K562 (cell line): ENCODE data around the gene TCHP. TPM values are rescaled to one million over a fixed set of nuclear protein-coding genes. Genes with fewer than 3 reads are reported as not detected.

Experiments used
- CBX1 ChIP-seq: sonication (generic); IDR thresholded peaks from 2 replicates; pipeline ENCODE4 v1.6.1; 2016; ENCODE audit warnings: antibody characterized with exemption, low read depth, mild to moderate bottlenecking
- CEBPB ChIP-seq: fragments of 450-650 bp; IDR thresholded peaks from 2 replicates; pipeline ENCODE4 v1.6.1; 2016; ENCODE audit warnings: missing genetic modification characterization, missing compliant biosample characterization
- FOXA3 ChIP-seq, 2 experiments: fragments of 450-650 bp in 1 of 2; sonication (generic) in 1 of 2; formaldehyde crosslinking; IDR thresholded peaks in 1 of 2; conservative IDR thresholded peaks in 1 of 2; 2 replicates each; pipeline versions ENCODE4 v1.4.0 to v1.8.0; 2020 to 2022; ENCODE audit warnings: mild to moderate bottlenecking in 2 of 2, missing genetic modification reagents in 1 of 2
- NELFE ChIP-seq: IDR thresholded peaks from 2 replicates; pipeline ENCODE4 v1.6.1; 2011; ENCODE audit warnings: mild to moderate bottlenecking; ENCODE audit not compliant: insufficient read depth, insufficient read length
- SMAD3 ChIP-seq: fragments of 450-650 bp; formaldehyde crosslinking; conservative IDR thresholded peaks from 2 replicates; pipeline ENCODE4 v1.4.0; 2020; ENCODE audit warnings: mild to moderate bottlenecking
- ZNF561 ChIP-seq: fragments of 450-650 bp; formaldehyde crosslinking; conservative IDR thresholded peaks from 2 replicates; pipeline ENCODE4 v1.4.0; 2020; ENCODE audit warnings: mild to moderate bottlenecking, moderate library complexity
- polyA plus RNA-seq, 8 experiments: library from polyadenylated mRNA; depleted of rRNA in 4 of 8; stranded (reverse) in 5 of 8; unstranded in 3 of 8; fragments of >200 nt; fragmentation: Nextera tagmentation in 2 of 8; fragmentation: Illumina TruSeq in 1 of 8; extraction: Ambion mirVana in 2 of 8; extraction: Trizol in 1 of 8; gene quantifications; 2 replicates each; pipeline versions ENCODE4 v1.2.1 to v1.2.3, GENCODE V29; 2011 to 2014; ENCODE audit warnings: inconsistent platforms in 1 of 8, missing spikeins in 1 of 8
- total RNA-seq, 7 experiments: library from RNA; depleted of rRNA in 6 of 7; stranded (reverse); fragments of >200 nt in 6 of 7; fragmentation: Illumina TruSeq in 2 of 7; extraction: Trizol in 2 of 7; gene quantifications; 2 replicates each; pipeline versions ENCODE4 v1.2.1 to v1.2.3, GENCODE V29; 2011 to 2021; ENCODE audit warnings: low replicate concordance in 1 of 7
- TF ChIP-seq, protein P1 (sequence below): fragments of 200-800 bp; sonication (Bioruptor generic); IDR thresholded peaks from 2 replicates; pipeline ENCODE4 v1.6.1; 2016; ENCODE audit warnings: missing genetic modification characterization, missing compliant biosample characterization
- TF ChIP-seq, protein P2 (sequence below): fragments of 450-650 bp; formaldehyde crosslinking; conservative IDR thresholded peaks from 2 replicates; pipeline ENCODE4 v1.4.0; 2022; ENCODE audit warnings: mild to moderate bottlenecking, missing genetic modification characterization
- TF ChIP-seq, protein P3 (sequence below): fragments of 450-650 bp; IDR thresholded peaks from 2 replicates; pipeline ENCODE4 v1.7.1; 2018; ENCODE audit warnings: mild to moderate bottlenecking, low read depth; ENCODE audit not compliant: partially characterized antibody
- TF ChIP-seq, protein P4 (sequence below), 2 experiments: IDR thresholded peaks; 2 replicates each; pipeline ENCODE4 v1.6.1; 2012; ENCODE audit warnings: improper control_type of control experiment in 2 of 2, low read depth in 2 of 2, low read length in 2 of 2, borderline replicate concordance in 1 of 2

The TCHP gene
- total and polyA plus RNA-seq, 9 of the 15 experiments (the other 6 are each of a cell fraction or from before 2014, with no cell fraction given) = 3.4 to 30.4 (median 19.7) TPM

DNA sequence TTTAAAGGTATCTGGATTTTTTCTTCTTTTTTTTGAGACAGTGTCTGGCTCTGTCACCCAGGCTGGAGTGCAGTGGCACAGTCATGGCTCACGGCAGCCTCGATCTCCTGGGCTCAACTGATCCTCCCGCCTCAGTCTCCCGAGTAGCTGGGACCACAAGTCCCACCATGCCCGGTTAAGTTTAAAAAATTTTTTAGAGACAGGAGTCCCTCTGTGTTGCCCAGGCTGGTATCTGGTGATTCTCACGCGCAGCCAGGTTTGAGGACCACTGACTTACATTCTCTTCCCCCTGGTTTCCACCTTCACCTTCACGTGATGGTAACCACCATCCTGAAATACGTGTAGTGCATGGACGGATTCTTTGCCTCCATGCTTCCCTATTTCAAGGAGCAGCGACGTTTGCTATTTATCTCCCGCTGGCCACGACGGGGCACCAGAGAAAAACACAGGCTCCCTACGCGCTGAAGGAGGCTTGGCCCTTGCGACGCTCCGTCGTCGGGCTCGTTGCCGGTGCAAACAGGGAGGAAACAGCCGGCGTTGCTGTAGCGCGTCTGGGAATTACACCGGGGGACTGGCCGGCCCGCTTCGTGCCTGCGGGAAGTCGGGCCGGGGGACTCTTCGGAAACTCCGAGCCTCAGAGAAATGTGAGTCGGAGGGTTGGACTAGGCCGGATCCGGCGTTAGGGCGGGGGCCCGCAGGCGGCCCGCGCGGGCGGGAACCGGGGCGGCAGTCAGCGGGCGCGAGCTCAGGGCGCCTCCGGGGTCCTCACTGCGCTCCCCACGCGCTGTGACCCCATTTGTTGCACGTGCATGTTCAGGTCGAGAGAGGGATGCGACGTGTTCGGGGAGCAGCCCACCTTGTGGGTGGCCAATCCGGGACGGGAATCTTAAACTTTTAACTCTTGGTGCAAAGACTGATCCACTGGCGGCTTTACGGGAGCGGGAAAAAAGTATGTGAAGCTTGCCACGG is at the start of gene TCHP (continued):
- TF ChIP-seq, protein P1, sequence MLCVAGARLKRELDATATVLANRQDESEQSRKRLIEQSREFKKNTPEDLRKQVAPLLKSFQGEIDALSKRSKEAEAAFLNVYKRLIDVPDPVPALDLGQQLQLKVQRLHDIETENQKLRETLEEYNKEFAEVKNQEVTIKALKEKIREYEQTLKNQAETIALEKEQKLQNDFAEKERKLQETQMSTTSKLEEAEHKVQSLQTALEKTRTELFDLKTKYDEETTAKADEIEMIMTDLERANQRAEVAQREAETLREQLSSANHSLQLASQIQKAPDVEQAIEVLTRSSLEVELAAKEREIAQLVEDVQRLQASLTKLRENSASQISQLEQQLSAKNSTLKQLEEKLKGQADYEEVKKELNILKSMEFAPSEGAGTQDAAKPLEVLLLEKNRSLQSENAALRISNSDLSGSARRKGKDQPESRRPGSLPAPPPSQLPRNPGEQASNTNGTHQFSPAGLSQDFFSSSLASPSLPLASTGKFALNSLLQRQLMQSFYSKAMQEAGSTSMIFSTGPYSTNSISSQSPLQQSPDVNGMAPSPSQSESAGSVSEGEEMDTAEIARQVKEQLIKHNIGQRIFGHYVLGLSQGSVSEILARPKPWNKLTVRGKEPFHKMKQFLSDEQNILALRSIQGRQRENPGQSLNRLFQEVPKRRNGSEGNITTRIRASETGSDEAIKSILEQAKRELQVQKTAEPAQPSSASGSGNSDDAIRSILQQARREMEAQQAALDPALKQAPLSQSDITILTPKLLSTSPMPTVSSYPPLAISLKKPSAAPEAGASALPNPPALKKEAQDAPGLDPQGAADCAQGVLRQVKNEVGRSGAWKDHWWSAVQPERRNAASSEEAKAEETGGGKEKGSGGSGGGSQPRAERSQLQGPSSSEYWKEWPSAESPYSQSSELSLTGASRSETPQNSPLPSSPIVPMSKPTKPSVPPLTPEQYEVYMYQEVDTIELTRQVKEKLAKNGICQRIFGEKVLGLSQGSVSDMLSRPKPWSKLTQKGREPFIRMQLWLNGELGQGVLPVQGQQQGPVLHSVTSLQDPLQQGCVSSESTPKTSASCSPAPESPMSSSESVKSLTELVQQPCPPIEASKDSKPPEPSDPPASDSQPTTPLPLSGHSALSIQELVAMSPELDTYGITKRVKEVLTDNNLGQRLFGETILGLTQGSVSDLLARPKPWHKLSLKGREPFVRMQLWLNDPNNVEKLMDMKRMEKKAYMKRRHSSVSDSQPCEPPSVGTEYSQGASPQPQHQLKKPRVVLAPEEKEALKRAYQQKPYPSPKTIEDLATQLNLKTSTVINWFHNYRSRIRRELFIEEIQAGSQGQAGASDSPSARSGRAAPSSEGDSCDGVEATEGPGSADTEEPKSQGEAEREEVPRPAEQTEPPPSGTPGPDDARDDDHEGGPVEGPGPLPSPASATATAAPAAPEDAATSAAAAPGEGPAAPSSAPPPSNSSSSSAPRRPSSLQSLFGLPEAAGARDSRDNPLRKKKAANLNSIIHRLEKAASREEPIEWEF (CRISPR knock-in tag) = no peak
- no peak for TF ChIP-seq CBX1
- TF ChIP-seq FOXA3 (CRISPR knock-in tag; conservative IDR thresholded peaks at IDR 0.05 in 1 of 2, IDR thresholded peaks at IDR 0.05 in 1 of 2) = peak in 1 of 2 experiments; percentile 71; a peak in 1 of 4 replicates
- TF ChIP-seq, protein P2, sequence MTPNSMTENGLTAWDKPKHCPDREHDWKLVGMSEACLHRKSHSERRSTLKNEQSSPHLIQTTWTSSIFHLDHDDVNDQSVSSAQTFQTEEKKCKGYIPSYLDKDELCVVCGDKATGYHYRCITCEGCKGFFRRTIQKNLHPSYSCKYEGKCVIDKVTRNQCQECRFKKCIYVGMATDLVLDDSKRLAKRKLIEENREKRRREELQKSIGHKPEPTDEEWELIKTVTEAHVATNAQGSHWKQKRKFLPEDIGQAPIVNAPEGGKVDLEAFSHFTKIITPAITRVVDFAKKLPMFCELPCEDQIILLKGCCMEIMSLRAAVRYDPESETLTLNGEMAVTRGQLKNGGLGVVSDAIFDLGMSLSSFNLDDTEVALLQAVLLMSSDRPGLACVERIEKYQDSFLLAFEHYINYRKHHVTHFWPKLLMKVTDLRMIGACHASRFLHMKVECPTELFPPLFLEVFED (CRISPR knock-in tag) = no peak
- TF ChIP-seq CEBPB (tag) = no peak
- TF ChIP-seq ZNF561 (CRISPR knock-in tag) = no peak
- TF ChIP-seq, protein P3, sequence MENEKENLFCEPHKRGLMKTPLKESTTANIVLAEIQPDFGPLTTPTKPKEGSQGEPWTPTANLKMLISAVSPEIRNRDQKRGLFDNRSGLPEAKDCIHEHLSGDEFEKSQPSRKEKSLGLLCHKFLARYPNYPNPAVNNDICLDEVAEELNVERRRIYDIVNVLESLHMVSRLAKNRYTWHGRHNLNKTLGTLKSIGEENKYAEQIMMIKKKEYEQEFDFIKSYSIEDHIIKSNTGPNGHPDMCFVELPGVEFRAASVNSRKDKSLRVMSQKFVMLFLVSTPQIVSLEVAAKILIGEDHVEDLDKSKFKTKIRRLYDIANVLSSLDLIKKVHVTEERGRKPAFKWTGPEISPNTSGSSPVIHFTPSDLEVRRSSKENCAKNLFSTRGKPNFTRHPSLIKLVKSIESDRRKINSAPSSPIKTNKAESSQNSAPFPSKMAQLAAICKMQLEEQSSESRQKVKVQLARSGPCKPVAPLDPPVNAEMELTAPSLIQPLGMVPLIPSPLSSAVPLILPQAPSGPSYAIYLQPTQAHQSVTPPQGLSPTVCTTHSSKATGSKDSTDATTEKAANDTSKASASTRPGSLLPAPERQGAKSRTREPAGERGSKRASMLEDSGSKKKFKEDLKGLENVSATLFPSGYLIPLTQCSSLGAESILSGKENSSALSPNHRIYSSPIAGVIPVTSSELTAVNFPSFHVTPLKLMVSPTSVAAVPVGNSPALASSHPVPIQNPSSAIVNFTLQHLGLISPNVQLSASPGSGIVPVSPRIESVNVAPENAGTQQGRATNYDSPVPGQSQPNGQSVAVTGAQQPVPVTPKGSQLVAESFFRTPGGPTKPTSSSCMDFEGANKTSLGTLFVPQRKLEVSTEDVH = peak; percentile 53
- no peak for TF ChIP-seq SMAD3 (CRISPR knock-in tag)
- TF ChIP-seq NELFE = no peak
- TF ChIP-seq, protein P4, sequence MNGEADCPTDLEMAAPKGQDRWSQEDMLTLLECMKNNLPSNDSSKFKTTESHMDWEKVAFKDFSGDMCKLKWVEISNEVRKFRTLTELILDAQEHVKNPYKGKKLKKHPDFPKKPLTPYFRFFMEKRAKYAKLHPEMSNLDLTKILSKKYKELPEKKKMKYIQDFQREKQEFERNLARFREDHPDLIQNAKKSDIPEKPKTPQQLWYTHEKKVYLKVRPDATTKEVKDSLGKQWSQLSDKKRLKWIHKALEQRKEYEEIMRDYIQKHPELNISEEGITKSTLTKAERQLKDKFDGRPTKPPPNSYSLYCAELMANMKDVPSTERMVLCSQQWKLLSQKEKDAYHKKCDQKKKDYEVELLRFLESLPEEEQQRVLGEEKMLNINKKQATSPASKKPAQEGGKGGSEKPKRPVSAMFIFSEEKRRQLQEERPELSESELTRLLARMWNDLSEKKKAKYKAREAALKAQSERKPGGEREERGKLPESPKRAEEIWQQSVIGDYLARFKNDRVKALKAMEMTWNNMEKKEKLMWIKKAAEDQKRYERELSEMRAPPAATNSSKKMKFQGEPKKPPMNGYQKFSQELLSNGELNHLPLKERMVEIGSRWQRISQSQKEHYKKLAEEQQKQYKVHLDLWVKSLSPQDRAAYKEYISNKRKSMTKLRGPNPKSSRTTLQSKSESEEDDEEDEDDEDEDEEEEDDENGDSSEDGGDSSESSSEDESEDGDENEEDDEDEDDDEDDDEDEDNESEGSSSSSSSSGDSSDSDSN (IDR thresholded peaks at IDR 0.05; ENCODE audit: borderline replicate concordance in 1 of 2, low read depth in 2 of 2, low read length in 2 of 2) = peak; percentile 93 to 94; a peak in 3 of 4 replicates
